ENCODE results near the gene PABPC1L.

- TF ChIP-seq CTCF (IDR thresholded peaks at IDR 0.05) (no peak), POLR2AphosphoS5 (IDR thresholded peaks at IDR 0.05) (no peak), POLR2A (IDR thresholded peaks at IDR 0.05) (no peak)
These were observed 5.1 kb downstream of the PABPC1L start for GRCh38 chr20:44914924-44915323.
